Measurements from ENCODE around the gene TSPAN9.

- TF ChIP-seq, protein P1, sequence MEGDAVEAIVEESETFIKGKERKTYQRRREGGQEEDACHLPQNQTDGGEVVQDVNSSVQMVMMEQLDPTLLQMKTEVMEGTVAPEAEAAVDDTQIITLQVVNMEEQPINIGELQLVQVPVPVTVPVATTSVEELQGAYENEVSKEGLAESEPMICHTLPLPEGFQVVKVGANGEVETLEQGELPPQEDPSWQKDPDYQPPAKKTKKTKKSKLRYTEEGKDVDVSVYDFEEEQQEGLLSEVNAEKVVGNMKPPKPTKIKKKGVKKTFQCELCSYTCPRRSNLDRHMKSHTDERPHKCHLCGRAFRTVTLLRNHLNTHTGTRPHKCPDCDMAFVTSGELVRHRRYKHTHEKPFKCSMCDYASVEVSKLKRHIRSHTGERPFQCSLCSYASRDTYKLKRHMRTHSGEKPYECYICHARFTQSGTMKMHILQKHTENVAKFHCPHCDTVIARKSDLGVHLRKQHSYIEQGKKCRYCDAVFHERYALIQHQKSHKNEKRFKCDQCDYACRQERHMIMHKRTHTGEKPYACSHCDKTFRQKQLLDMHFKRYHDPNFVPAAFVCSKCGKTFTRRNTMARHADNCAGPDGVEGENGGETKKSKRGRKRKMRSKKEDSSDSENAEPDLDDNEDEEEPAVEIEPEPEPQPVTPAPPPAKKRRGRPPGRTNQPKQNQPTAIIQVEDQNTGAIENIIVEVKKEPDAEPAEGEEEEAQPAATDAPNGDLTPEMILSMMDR (IDR thresholded peaks at IDR 0.05; ENCODE audit: insufficient read depth, low read length): no peak
- no peak for TF ChIP-seq SPI1 (IDR thresholded peaks at IDR 0.05; ENCODE audit: borderline replicate concordance, low read depth)
- TF ChIP-seq, protein P2, sequence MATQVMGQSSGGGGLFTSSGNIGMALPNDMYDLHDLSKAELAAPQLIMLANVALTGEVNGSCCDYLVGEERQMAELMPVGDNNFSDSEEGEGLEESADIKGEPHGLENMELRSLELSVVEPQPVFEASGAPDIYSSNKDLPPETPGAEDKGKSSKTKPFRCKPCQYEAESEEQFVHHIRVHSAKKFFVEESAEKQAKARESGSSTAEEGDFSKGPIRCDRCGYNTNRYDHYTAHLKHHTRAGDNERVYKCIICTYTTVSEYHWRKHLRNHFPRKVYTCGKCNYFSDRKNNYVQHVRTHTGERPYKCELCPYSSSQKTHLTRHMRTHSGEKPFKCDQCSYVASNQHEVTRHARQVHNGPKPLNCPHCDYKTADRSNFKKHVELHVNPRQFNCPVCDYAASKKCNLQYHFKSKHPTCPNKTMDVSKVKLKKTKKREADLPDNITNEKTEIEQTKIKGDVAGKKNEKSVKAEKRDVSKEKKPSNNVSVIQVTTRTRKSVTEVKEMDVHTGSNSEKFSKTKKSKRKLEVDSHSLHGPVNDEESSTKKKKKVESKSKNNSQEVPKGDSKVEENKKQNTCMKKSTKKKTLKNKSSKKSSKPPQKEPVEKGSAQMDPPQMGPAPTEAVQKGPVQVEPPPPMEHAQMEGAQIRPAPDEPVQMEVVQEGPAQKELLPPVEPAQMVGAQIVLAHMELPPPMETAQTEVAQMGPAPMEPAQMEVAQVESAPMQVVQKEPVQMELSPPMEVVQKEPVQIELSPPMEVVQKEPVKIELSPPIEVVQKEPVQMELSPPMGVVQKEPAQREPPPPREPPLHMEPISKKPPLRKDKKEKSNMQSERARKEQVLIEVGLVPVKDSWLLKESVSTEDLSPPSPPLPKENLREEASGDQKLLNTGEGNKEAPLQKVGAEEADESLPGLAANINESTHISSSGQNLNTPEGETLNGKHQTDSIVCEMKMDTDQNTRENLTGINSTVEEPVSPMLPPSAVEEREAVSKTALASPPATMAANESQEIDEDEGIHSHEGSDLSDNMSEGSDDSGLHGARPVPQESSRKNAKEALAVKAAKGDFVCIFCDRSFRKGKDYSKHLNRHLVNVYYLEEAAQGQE (IDR thresholded peaks at IDR 0.05; ENCODE audit: insufficient replicate concordance, low read depth): no peak
These were observed 102.6 kb downstream of the TSPAN9 start for GRCh38 chr12:3179731-3180130.
